ENCODE measurements around the gene CYTH1. TPM values are rescaled to one million over a fixed set of nuclear protein-coding genes. Genes with fewer than 3 reads are reported as not detected.

CYTH1 gene
- total RNA-seq, 1 donor from 2014 or later, result 25.0 TPM

DNA sequence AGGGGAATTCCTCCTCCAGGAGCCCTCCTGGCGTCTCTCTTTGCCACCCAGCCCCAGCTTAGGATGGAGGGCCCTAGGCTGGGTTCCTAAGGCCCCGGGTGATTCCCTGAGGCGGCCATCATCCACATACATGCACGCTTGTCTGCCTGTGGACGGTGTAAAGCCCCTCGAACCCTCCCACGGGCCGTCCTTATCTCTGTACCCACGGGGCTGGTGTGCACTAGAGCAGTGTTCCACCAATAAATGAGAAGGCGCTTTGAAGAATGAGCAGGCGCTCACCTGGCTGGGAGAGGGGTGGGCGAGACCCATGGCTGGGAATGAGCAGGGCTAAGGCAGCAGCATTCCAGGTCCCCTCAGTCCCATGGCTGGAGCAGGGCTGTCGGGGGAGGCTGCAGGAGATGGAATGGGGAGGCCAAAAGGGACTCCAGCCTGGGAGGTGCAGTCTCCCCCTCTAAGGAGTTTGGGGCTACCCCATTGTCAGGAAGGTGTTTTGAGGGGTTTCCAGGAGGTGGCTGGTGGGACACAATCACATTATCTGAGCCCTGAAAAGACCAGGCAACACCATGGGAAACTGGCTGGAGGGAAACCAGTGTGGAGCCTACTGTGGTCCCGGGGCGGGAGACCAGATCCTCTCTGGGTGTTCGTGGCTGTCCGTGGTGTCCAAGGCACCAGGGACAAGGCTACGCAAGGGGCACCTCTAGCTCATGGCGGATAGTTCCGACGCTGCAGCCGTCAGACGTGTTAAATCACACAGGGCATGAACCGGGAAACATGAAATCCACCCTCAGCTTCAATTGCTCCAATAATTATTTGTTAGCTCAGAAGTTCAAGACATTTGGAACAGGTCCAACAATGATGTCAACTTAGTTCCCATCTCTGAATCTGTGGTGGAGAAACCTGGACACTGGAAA, 117.3 kb downstream of the CYTH1 start:
- peaks cover 11% of the 10 kb centered on the region for H3K4me1 Mint-ChIP-seq (ENCODE audit: low read depth, unreplicated experiment)
- Histone ChIP-seq H2AFZ (ENCODE audit: low read depth, low read length) (no peak overlapping the region), H3K4me2 (ENCODE audit: low read length) (no peak overlapping the region), H3K9ac (ENCODE audit: low read length) (no peak overlapping the region), H3K79me2 (ENCODE audit: insufficient read depth, low read length) (no peaks in the 10 kb centered on the region), H3K4me3 (ENCODE audit: insufficient read depth, low read depth, low read length) (no peak overlapping the region), H3K9me3 (ENCODE audit: insufficient read depth, low read depth, low read length) (no peaks in the 10 kb centered on the region), H3K36me3 (ENCODE audit: insufficient read depth, low read length) (no peaks in the 10 kb centered on the region), H3K27ac (ENCODE audit: low read depth, low read length) (no peak overlapping the region), H4K20me1 (ENCODE audit: insufficient read depth, low read length) (no peaks in the 10 kb centered on the region), H3K27me3 (ENCODE audit: insufficient read depth, low read length) (no peaks in the 10 kb centered on the region), H3K4me1 (ENCODE audit: insufficient read depth, low read length) (peaks cover 4% of the 10 kb centered on the region)
- H3K4me3 Mint-ChIP-seq (ENCODE audit: unreplicated experiment), result no peak overlapping the region
- peaks cover 9% of the 10 kb centered on the region for H3K36me3 Mint-ChIP-seq (ENCODE audit: low read depth, unreplicated experiment)
- H3K27me3 Mint-ChIP-seq (ENCODE audit: low read depth, unreplicated experiment), result peaks cover 21% of the 10 kb centered on the region
- FAIRE-seq (no peak), DNase-seq (ENCODE audit: low read depth) (no peak)
- TF ChIP-seq, protein P1, sequence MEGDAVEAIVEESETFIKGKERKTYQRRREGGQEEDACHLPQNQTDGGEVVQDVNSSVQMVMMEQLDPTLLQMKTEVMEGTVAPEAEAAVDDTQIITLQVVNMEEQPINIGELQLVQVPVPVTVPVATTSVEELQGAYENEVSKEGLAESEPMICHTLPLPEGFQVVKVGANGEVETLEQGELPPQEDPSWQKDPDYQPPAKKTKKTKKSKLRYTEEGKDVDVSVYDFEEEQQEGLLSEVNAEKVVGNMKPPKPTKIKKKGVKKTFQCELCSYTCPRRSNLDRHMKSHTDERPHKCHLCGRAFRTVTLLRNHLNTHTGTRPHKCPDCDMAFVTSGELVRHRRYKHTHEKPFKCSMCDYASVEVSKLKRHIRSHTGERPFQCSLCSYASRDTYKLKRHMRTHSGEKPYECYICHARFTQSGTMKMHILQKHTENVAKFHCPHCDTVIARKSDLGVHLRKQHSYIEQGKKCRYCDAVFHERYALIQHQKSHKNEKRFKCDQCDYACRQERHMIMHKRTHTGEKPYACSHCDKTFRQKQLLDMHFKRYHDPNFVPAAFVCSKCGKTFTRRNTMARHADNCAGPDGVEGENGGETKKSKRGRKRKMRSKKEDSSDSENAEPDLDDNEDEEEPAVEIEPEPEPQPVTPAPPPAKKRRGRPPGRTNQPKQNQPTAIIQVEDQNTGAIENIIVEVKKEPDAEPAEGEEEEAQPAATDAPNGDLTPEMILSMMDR (IDR thresholded peaks at IDR 0.05; ENCODE audit: insufficient read depth, low read depth, low read length), result no peak
- TF ChIP-seq EZH2 (IDR thresholded peaks at IDR 0.05; ENCODE audit: insufficient read depth, low read length), result no peak
- no peak overlapping the region for H3K27ac Mint-ChIP-seq (ENCODE audit: unreplicated experiment)
- H3K9me3 Mint-ChIP-seq (ENCODE audit: unreplicated experiment), result no peaks in the 10 kb centered on the region

DNA sequence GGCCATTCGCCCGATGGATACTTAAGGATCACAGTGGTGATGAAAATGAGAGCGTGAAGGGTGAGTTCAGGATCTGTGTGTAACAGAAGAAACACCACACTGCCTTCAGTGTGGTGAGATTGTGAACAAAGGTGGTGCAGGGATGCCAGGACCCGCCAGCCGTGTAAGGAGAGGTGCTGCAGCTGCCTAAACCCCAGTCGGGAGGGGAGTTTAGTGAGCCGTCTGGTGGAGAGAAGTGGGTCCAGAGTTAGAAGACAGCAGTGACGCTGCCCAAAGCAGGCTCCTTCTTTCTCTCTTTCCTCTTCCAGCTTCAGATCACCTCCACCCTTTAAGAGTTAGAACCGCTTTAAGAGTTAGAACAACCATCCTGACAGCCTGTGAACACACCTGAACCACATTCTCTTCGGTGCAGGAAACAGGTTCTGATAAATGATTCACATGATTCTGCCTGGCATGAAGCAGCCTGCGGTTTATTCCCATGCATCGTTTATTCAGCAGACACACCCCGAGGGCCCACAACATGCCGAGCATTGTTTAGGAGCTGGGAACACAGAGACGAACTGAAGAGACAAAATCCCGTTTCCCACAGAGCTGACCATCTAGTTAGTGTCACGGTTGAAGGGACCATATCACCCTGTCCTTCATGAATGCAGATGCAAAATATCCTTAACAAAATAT, 120.8 kb downstream of the CYTH1 start:
- Histone ChIP-seq H4K20me1 (ENCODE audit: insufficient read depth, low read length) (no peaks in the 10 kb centered on the region), H3K4me1 (ENCODE audit: insufficient read depth, low read length) (peaks cover 11% of the 10 kb centered on the region), H3K36me3 (ENCODE audit: insufficient read depth, low read length) (no peaks in the 10 kb centered on the region), H3K27ac (ENCODE audit: low read depth, low read length) (no peak overlapping the region), H2AFZ (ENCODE audit: low read depth, low read length) (no peak overlapping the region), H3K79me2 (ENCODE audit: insufficient read depth, low read length) (no peaks in the 10 kb centered on the region), H3K9ac (ENCODE audit: low read length) (no peak overlapping the region), H3K4me3 (ENCODE audit: insufficient read depth, low read depth, low read length) (no peak overlapping the region), H3K27me3 (ENCODE audit: insufficient read depth, low read length) (no peaks in the 10 kb centered on the region), H3K4me2 (ENCODE audit: low read length) (no peak overlapping the region), H3K9me3 (ENCODE audit: insufficient read depth, low read depth, low read length) (no peaks in the 10 kb centered on the region)
- Mint-ChIP-seq H3K9me3 (ENCODE audit: unreplicated experiment) (no peaks in the 10 kb centered on the region), H3K27ac (ENCODE audit: unreplicated experiment) (no peak overlapping the region), H3K4me3 (ENCODE audit: unreplicated experiment) (no peak overlapping the region), H3K27me3 (ENCODE audit: low read depth, unreplicated experiment) (peaks cover 25% of the 10 kb centered on the region), H3K4me1 (ENCODE audit: low read depth, unreplicated experiment) (peaks cover 7% of the 10 kb centered on the region), H3K36me3 (ENCODE audit: low read depth, unreplicated experiment) (peaks cover under 1% of the 10 kb centered on the region)
- no peak for FAIRE-seq
- peak; percentile 68 for DNase-seq (ENCODE audit: low read depth)
- TF ChIP-seq EZH2 (IDR thresholded peaks at IDR 0.05; ENCODE audit: insufficient read depth, low read length), result no peak
- TF ChIP-seq, protein P1 (IDR thresholded peaks at IDR 0.05; ENCODE audit: insufficient read depth, low read depth, low read length), result no peak

Data from astrocyte (in vitro differentiated cells and primary cell).